Measurements from ENCODE around the gene CPT1A. TPM values are rescaled to one million over a fixed set of nuclear protein-coding genes. Genes with fewer than 3 reads are reported as not detected.
A peak's percentile ranks its signal among the peaks of the same experiment; 100 is the strongest.
"Not testable (repeated sequence)": the region's sequence is repeated elsewhere in the genome, so short reads cannot be mapped to it uniquely, and the experiment has no call there.

Gene CPT1A
- total RNA-seq, 2 donors from 2014 or later, result 12.9 to 45.0 TPM

DNA sequence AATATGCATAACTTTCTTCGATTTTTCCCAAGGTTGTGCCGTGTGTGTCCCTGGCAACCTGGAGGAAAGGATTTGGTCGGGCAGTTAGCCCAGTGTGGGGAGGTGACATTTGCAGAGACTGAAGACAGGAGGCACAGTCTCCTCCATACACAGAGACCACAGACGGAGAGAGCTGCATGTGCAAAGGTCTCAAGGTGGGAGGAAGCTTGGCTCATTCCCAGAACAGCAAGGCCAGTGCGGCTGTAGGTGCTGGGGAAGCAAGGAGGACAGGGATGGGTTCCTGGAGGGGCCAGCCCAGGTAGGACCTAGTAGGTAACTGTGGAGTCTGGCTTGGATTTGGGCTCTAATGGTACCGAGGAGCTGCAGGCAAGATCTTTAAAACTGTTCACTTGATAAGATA, 20.7 kb upstream of the CPT1A start:
- no peak overlapping the region for H3K4me3 Mint-ChIP-seq
- H3K27me3 Mint-ChIP-seq, result no peaks in the 10 kb centered on the region
- H3K4me1 Mint-ChIP-seq, result no peaks in the 10 kb centered on the region
- no peak overlapping the region for H3K27ac Mint-ChIP-seq
- H3K9me3 Mint-ChIP-seq, result no peaks in the 10 kb centered on the region
- H3K36me3 Mint-ChIP-seq (ENCODE audit: low read depth), result no peaks in the 10 kb centered on the region
- ATAC-seq (replicated peaks), result no peak

DNA sequence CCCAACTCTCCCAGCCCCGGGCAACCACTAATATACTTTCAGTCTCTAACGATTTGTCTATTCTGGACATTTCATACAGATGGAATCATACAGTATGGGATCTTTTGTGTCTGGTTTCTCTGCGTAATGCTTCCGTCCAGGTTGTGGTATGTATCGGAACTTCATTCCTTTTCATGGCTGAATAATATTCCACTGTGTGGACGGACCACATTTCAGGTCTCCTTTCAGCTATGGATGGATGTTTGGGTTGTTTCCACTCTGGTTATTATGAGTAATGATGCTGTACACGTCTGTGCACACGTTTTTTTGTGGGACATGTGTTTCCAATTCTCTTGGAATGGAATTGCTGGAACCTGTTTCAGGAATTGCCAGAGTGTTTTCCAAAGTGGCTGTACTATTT, 17.4 kb upstream of the CPT1A start:
- Mint-ChIP-seq H3K4me3 (no peak overlapping the region), H3K4me1 (no peaks in the 10 kb centered on the region), H3K36me3 (ENCODE audit: low read depth) (no peaks in the 10 kb centered on the region), H3K27me3 (peaks cover 10% of the 10 kb centered on the region), H3K9me3 (no peaks in the 10 kb centered on the region), H3K27ac (no peak overlapping the region)
- no peak for ATAC-seq (replicated peaks)

DNA sequence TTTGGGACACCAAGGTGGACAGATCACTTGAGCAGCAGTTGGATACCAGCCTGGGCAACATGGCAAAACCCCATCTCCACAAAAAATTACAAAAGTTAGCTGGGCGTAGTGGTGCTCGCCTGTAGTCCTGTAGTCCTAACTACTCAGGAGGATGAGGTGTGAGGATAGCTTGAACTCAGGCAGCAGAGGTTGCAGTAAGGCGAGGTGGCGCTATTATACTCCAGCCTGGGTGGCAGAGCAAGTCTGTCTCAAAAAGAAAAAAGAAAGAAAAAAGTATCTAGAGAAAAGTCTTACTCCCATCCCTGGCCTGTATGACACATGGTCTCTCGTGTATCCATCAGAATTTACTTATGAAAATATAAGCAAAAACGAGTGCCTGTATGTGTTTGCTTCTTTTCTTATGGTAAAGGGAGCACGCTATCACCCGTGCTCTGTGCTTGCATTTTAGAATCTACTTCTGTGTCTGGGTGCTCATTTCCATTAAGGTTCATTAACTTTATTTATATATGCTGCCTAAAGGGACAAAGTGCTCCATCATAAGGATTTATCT, 15.4 kb upstream of the CPT1A start:
- ATAC-seq (replicated peaks), result no peak
- Mint-ChIP-seq H3K4me3 (no peak overlapping the region), H3K36me3 (ENCODE audit: low read depth) (no peaks in the 10 kb centered on the region), H3K4me1 (no peaks in the 10 kb centered on the region), H3K9me3 (no peaks in the 10 kb centered on the region), H3K27me3 (peaks cover 23% of the 10 kb centered on the region), H3K27ac (no peak overlapping the region)

DNA sequence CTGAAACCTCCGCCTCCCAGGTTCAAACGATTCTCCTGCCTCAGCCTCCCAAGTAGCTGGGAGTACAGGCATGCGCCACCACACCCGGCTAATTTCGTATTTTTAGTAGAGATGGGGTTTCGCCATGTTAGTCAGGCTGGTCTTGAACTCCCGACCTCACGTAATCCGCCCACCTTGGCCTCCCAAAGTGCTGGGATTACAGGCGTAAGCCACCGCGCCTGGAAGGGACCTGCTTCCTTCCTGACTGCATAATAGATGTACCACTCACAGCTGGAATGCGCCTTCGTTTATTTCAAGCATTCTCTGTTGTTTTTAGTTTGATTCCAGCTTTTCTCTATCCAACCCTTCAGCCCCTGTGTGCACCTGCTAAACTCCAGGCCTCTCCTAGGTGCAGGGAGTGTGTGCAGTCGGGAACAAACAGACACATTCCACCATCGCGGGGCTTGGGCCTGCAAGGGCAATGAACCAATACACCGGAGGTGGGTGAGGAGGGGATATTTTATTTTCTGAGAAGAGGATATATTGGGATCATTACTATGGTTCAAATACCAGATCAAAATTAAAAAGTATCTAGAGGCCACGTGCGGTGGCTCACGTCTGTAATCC, 14.8 kb upstream of the CPT1A start:
- not testable (repeated sequence) for H3K4me1 Mint-ChIP-seq; ATAC-seq (replicated peaks); H3K36me3 Mint-ChIP-seq (ENCODE audit: low read depth); H3K9me3 Mint-ChIP-seq; H3K27ac Mint-ChIP-seq
- peak overlapping the region; percentile 44 for H3K4me3 Mint-ChIP-seq
- H3K27me3 Mint-ChIP-seq, result peaks cover 23% of the 10 kb centered on the region

DNA sequence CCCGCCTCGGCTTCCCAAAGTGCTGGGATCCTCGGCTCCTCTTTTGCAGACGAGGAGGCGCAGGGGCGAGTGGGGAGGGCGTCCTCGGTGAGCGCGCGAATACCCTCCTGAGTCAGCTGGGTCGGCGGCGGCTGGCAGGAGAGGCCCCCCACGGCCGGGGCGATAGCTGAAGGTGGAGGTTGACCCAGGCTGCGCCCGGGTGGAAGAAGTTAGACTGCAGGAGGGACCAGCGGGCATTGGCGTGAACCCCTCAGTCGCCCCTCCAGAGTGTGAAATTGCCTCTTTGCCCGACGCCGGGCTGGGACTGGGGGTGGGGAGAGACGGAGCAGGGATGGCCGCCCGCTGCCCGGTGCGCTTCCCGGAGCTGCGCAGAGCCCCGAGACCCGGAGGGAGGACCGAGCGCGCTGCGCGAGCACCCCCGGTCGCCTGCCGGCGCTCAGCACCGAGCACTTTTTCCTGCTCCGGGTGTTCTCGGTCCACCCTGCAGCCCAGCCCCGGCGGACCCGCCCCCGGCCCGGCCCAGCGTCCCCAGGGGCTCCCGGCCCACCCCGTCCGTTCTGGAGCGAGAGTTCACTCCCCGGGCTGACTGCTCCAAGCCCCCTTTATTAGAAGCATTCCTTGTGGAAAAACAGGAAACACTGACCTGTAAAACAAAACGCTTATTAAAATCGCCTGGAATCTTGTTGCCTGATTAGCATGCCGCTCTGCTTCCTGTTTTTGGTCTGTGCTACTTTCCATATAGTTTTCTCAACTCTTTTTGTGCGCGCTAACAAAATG, 13.7 kb upstream of the CPT1A start:
- Mint-ChIP-seq H3K9me3 (no peaks in the 10 kb centered on the region), H3K27ac (no peak overlapping the region), H3K4me3 (peak overlapping the region; percentile 44), H3K36me3 (ENCODE audit: low read depth) (no peaks in the 10 kb centered on the region), H3K4me1 (no peaks in the 10 kb centered on the region), H3K27me3 (peaks cover 23% of the 10 kb centered on the region)
- no peak for ATAC-seq (replicated peaks)

DNA sequence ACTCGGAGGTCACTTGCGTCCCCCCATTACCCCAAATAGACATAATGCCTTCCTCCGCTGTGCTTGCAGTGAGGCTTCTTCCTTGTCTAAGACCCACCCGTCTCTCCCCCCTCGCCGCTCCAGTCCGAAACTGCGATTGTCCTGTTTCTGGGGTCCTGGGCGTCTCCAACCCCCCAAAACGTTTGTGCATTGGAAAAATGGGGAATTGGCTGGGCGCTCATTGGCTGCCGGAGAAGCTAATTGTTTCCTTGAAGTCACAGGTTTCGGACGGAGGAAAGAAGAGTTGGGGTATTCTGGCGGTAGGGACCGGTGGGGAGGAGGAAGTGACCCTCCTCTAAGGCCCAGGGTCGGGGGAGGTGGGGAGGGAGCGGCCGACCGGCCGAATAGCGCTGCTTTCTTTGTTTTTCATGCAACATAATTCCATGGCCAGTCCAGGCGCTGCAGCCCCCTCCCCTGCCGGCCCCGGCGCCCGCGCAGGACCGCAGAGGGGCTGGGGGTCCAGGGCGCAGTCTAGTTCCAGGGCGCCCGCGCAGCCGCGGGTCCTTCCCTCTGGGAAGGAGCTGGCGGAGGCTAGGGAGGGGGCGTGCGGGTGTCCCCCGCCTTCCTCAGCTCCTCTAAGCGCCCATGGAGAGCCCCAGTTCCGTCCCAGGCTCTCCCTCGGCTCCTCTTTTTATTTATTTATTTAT, 12.7 kb upstream of the CPT1A start:
- H3K9me3 Mint-ChIP-seq, result no peaks in the 10 kb centered on the region
- peaks cover 23% of the 10 kb centered on the region for H3K27me3 Mint-ChIP-seq
- ATAC-seq (replicated peaks), result no peak
- no peak overlapping the region for H3K27ac Mint-ChIP-seq
- peak overlapping the region; percentile 38 for H3K4me3 Mint-ChIP-seq
- H3K36me3 Mint-ChIP-seq (ENCODE audit: low read depth), result no peaks in the 10 kb centered on the region
- H3K4me1 Mint-ChIP-seq, result no peaks in the 10 kb centered on the region

DNA sequence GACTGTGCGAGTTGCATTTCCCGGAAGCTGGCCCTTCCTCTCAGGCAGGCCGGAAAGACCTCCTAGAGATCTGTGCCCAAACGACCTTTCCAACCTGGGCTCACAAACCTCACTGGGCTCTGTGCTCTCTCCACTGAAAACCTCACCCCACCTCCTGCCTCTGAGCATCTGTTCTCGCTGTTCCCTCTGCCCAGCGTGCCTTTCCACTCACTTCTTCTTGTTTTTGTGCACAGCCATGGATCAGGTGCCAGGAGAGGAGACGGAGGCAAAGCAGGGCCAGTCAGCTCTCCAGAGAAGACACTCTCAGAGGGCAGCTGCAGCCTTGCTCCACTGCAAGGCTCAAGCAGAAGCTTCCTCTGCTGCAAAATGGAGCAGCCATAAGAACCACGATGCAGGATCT, 10.9 kb upstream of the CPT1A start:
- no peaks in the 10 kb centered on the region for H3K4me1 Mint-ChIP-seq
- no peak overlapping the region for H3K27ac Mint-ChIP-seq
- no peaks in the 10 kb centered on the region for H3K9me3 Mint-ChIP-seq

DNA sequence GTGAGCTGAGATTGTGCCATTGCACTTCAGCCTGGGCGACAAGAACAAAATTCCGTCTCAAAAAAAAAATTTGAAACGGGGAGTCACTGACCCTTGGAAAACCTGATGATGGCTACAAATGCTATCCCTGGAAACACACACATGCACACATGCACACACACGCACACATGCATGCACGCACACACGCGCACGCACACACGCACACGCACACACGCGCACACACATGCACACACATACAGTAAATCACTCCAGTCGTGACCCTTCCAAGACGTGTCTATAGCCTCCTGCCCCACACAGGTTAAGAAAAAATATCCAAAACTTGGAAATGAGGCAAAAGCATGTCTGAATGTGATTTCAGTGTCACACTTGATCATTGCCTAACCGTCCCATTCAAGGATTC, 6.7 kb upstream of the CPT1A start:
- Mint-ChIP-seq H3K27me3 (peaks cover 7% of the 10 kb centered on the region), H3K4me3 (no peak overlapping the region), H3K27ac (no peak overlapping the region), H3K4me1 (no peaks in the 10 kb centered on the region), H3K9me3 (no peaks in the 10 kb centered on the region), H3K36me3 (ENCODE audit: low read depth) (no peaks in the 10 kb centered on the region)
- ATAC-seq (replicated peaks), result no peak

More for the DNA sequence above, 10.9 kb upstream of the CPT1A start:
- Mint-ChIP-seq H3K36me3 (ENCODE audit: low read depth) (no peaks in the 10 kb centered on the region), H3K27me3 (peaks cover 23% of the 10 kb centered on the region), H3K4me3 (no peak overlapping the region)
- ATAC-seq (replicated peaks), result no peak

DNA sequence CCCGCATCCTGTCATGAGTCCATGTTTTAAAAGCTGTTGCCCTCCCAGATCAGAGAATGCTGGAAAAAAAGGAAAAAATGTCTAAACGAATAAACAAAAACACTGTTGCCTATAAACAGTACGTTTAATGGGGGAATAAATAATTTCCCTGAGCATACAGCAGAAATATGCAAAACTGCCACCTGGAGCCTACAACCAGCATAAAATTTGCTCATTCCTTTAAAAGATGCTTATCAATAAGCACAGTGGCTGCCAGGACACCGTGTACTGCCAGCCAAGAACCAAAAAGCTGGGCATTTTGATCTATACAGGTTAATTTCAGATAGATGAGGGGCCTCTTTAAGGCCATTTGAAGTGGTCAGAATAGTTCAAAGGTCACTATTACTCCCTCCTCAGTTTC, 5.7 kb upstream of the CPT1A start:
- Mint-ChIP-seq H3K9me3 (no peaks in the 10 kb centered on the region), H3K4me3 (no peak overlapping the region), H3K27ac (no peak overlapping the region), H3K4me1 (no peaks in the 10 kb centered on the region), H3K27me3 (no peaks in the 10 kb centered on the region), H3K36me3 (ENCODE audit: low read depth) (no peaks in the 10 kb centered on the region)
- no peak for ATAC-seq (replicated peaks)

DNA sequence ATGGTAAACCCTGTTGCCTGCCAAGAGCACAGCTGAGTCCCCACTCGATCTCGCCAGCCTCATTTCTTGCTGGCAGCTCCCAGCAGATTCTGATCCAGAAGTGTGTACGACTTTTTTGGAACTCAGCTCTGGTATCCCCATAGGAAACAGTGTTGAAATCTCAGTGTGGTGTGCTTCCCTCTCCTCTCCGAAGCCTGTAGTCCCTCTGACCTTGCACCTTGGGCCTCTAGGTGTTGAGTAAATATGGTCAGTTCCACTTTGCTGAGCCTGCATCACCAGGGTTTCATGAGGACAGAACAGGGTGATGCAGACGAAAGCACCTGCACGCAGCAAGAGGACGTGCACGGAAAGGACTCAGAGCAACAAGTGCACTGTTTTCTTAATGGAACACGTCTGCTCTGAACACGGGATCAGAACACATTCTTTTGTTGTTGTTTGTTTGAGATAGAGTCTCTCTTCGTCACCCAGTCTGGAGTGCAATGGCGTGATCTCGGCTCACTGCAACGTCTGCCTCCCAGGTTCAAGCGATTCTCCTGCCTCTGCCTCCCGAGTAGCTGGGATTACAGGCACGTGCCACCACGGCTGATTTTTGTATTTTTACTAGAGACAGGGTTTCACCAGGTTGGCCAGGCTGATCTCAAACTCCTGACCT, 3.8 kb upstream of the CPT1A start:
- H3K9me3 Mint-ChIP-seq, result no peaks in the 10 kb centered on the region
- H3K36me3 Mint-ChIP-seq (ENCODE audit: low read depth), result no peaks in the 10 kb centered on the region
- no peak for ATAC-seq (replicated peaks)
- no peak overlapping the region for H3K4me3 Mint-ChIP-seq
- no peak overlapping the region for H3K27ac Mint-ChIP-seq
- H3K4me1 Mint-ChIP-seq, result no peaks in the 10 kb centered on the region
- H3K27me3 Mint-ChIP-seq, result no peaks in the 10 kb centered on the region

DNA sequence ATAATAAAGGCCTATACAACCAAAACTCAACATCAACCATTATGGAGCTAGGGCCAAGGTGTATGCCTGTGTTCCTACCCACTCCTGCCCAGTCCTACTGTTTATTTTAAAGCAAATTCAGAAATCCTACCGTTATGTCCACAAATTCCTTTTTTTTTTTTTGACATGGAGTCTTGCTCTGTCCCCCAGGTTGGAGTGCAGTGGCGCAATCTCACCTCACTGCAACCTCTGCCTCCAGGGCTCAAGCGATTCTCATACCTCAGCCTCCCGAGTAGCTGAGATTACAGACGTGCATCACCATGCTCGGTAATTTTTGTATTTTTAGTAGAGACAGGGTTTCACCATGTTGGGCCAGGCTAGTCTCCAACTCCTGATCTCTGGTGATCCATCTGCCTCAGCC, 3.1 kb upstream of the CPT1A start:
- Mint-ChIP-seq H3K4me3 (peak overlapping the region; percentile 91), H3K9me3 (no peaks in the 10 kb centered on the region), H3K4me1 (no peaks in the 10 kb centered on the region), H3K27me3 (no peaks in the 10 kb centered on the region), H3K36me3 (ENCODE audit: low read depth) (no peaks in the 10 kb centered on the region), H3K27ac (no peak overlapping the region)
- ATAC-seq (replicated peaks), result no peak

DNA sequence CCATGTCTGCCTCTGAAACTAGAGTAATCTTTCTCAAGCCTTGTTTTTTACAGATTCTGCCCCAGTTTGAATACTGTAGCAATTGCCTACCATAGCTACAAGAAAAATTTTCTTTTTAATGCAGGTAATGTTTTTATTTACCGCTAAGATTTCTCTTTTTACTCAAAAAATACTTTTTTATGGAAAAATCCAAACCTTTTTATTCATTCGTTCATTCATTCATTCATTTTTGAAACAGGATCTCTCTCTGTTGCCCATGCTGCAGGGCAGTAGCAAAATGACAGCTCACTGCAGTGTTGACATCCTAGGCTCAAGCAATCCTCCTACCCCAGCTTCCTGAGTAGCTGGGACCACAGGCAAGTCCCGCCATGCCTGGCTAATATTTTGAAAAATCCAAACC, 2.7 kb upstream of the CPT1A start:
- H3K9me3 Mint-ChIP-seq, result no peaks in the 10 kb centered on the region
- H3K27ac Mint-ChIP-seq, result no peak overlapping the region
- no peaks in the 10 kb centered on the region for H3K4me1 Mint-ChIP-seq

DNA sequence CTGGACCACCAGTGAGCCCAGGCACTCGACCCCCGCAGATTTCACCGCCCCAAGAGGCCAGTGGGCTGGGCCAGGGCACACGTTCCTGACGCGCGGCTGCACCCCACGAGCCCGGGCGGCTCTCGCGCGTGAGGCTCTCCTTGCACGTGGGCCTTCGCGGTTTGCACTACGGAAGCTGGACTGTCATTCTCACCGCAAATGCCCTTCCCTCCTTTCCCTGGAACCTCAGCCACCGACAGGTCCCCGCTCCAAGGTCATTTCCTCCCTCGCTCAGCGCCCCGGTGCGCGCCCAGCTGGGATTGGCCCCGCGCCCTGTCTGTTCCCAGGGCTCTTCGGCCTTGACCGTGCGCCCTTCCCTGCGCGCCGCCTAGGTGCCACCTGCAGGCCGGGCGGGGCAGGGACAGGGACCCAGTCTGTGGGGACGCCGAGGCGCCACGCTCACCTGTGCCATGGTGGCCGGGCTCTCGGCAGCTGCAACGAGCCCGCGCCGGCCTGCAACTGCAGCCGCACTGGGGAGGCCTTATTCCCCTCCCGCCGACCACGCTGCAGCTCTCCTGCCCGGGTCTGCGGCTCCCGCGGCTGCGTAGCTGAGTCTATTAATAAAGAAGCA, 2.1 kb upstream of the CPT1A start:
- Mint-ChIP-seq H3K4me3 (peak overlapping the region; percentile 91), H3K36me3 (ENCODE audit: low read depth) (no peaks in the 10 kb centered on the region), H3K4me1 (no peaks in the 10 kb centered on the region), H3K27ac (no peak overlapping the region), H3K9me3 (no peaks in the 10 kb centered on the region), H3K27me3 (no peaks in the 10 kb centered on the region)
- ATAC-seq (replicated peaks), result peak; percentile 75

More for the DNA sequence above, 2.7 kb upstream of the CPT1A start:
- no peaks in the 10 kb centered on the region for H3K27me3 Mint-ChIP-seq
- H3K4me3 Mint-ChIP-seq, result peak overlapping the region; percentile 91
- ATAC-seq (replicated peaks), result no peak
- H3K36me3 Mint-ChIP-seq (ENCODE audit: low read depth), result no peaks in the 10 kb centered on the region

DNA sequence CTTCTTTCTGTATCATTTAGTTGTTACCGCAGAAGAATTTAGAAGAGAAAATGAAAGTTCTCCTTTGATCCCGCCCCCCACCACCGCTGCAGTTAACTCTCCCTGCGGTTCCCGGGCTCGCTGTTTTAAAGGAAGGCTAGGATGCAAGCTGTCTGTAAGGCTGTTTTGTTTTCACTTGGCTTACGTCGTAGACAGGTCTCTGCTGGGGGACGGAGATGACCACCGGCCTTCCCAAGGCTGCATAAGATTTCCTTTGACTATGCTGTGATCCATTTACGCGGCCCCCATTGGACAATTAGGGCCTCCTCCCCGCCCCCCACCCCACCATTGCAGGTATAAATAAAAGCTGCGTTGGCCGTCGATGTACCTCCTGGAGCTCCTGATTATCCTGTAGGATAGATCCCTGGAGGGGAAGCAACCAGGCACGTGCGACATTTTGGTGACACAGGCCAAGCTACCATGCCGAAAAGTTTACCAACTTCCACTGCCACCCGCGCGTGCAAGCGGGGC, 1.4 kb upstream of the CPT1A start:
- peak overlapping the region; percentile 80 for H3K27ac Mint-ChIP-seq
- no peaks in the 10 kb centered on the region for H3K27me3 Mint-ChIP-seq
- ATAC-seq (replicated peaks), result no peak
- no peaks in the 10 kb centered on the region for H3K4me1 Mint-ChIP-seq
- peak overlapping the region; percentile 91 for H3K4me3 Mint-ChIP-seq
- H3K9me3 Mint-ChIP-seq, result no peaks in the 10 kb centered on the region
- H3K36me3 Mint-ChIP-seq (ENCODE audit: low read depth), result no peaks in the 10 kb centered on the region

Data from activated T-helper 17 cell treated with anti-CD3 and anti-CD28 coated beads, Interleukin-2, amount 50 U/mL, for 72 hours (primary cell).